Stimulated activated CD4-positive, alpha-beta T cell treated with anti-CD3 and anti-CD28 coated beads, Interleukin-1b, Interleukin-23, amount 100 ng/mL, for 24 hours (primary cell): ENCODE results near the gene ERCC4.
A peak's percentile ranks its signal among the peaks of the same experiment; 100 is the strongest.

Experiments used
- DNase-seq, 4 experiments: peaks; one replicate each; pipeline ENCODE4 v3.0.0-alpha.2; 2020; ENCODE audit warnings: low read depth in 4 of 4, low spot score in 1 of 4

ERCC4 gene

GRCh38 chr16:13909872-13910303 is 10.1 kb upstream of the ERCC4 start:
- no peak for DNase-seq

GRCh38 chr16:13911306-13911705 is 8.6 kb upstream of the ERCC4 start:
- no peak for DNase-seq

- DNase-seq: no peak
Measured at GRCh38 chr16:13911871-13912270, 8.1 kb upstream of the ERCC4 start.

DNA sequence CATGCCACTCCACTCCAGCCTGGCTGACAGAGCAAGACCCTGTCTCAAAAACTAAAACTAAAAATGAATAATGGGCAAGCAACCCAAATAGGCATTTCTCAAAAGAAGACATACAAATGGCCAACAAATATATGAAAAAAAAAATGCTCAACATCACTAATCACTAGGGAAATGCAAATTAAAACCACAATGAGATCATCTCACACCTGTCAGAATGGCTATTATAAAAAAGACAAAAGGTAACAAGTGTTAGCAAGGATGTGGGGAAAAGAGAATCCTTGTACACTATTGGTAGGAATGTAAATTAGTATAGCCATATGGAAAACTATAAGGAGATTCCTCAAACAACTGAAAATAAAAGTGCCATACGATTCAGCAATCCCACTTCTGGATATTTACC is 7.1 kb upstream of the ERCC4 start:
- DNase-seq: no peak

DNA sequence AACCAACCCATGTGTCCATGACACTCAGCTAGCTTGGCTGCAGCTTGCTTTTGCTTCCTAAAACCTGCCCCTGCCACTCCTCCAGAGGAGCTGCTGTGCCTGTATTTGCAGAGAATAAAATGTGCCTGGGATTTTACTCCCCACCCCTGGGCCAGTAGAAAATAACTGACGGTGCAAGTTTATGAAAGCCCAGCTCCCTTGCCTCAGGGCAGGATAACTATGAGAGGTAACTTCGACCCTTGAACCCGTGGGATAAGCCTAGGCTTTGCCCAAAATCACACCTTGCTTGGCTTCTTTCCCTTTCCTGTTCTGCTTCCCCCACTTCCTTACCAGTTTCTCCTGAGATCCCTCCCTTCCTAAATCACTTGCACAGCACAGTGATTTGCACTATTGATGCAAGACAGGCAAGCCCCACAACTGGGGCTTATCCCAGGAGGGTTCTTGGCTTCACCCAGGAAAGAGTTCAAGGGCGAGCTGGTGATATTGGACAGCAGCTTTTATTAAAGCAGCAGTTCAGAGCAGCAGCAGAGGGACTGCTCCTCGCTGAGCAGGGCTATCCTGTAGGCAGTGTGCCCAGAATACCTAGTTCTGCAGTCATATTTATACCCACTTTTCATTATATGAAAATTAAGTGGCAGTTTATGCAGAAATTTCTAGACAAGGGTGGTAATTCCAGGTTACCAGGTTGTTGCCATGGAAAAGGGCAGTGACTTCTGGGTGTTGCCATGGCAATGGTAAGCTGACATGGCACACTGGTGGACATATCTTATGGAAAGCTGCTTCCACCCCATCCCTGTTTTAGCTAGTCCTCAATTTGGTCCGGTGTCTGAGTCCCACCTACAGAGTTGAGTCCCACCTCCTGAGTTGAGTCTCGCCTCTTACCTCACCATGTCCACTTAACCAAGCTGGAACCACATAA is 6.3 kb upstream of the ERCC4 start:
- no peak for DNase-seq

DNA sequence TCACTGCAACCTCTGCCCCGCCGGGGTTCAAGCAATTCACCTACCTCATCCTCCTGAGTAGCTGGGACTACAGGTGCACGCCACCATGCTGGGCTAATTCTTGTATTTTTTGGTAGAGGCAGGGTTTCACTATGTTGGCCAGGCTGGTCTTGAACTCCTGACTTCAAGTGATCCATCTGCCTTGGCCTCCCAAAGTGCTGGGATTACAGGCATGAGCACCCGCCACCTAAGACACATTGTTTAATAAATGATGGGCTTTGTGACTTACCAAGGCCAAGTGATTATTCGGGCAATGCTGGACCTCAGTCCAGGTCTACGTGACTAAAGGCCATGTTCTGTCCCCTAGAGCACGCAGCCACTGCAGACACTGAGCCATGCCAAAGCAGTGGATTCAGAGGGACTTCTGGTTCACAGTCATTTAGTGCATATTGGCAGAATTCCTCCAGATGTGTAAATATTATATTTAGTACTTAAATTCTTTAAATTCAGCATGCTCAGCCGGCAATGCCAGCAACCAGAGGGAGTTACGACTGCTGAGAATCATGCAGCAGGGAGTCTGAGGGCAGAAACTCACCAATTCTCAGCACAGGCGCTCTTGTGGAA is 4.8 kb upstream of the ERCC4 start:
- DNase-seq: no peak

DNA sequence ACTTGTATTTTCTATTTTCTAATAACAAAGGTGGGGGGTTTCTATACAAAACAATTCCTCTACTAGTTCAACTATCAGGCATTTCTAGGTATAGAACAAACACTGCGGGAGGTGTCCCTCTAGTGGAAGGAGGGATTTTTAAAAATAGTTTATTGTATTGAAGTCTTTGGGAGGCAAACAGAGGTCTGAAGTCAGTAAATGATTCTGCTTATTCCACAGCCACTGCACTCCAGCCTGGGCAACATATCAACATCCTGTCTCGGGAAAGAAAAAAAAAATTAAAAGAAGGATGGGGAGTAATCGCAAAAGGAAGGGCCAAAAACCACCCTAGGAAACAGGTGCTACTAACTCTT is 648 bp upstream of the ERCC4 start:
- DNase-seq: no peak

GRCh38 chr16:13920510-13920818 is 510 bp downstream of the ERCC4 start:
- no peak for DNase-seq

- no peak for DNase-seq
Measured at GRCh38 chr16:13921328-13921727, 1.4 kb downstream of the ERCC4 start.

- no peak for DNase-seq
Measured at GRCh38 chr16:13923703-13924298, 3.8 kb downstream of the ERCC4 start.

DNA sequence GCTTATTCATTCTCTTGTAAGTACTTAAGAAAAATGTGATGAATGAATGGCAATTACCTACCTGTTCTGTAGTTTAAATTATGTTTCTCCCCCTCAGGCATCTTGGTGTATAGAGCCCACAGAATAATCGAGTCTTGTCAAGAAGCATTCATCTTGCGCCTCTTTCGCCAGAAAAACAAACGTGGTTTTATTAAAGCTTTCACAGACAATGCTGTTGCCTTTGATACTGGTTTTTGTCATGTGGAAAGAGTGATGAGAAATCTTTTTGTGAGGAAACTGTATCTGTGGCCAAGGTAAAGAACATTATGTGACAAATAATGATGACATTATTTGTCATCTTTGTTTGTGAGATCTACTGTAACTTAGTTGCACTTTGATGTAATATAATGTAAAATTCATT is 6.5 kb downstream of the ERCC4 start:
- no peak for DNase-seq

- DNase-seq: no peak
Measured at GRCh38 chr16:13926891-13927290, 6.9 kb downstream of the ERCC4 start.

GRCh38 chr16:13928646-13929045 is 8.7 kb downstream of the ERCC4 start:
- no peak for DNase-seq

DNA sequence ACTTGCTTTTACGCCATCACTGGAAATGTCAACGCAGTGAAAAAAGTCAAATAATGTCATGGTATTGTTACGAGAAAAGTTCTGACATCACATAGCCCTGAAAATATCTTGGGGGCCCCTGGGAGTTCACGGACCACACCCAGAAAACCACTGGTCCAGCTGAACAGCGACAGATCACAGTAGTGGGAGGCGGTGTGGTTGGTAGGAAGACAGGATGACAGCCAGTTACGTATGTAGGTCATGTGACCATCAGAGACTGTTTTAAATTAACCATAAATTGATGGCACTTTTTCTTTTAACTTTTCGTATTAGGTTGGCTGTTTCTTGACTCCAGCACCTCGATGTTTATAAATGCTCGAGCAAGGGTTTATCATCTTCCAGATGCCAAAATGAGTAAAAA is 11.9 kb downstream of the ERCC4 start:
- no peak for DNase-seq

- DNase-seq: peak in 1 of 4 experiments; percentile 14
Measured at GRCh38 chr16:13935408-13935807, 15.5 kb downstream of the ERCC4 start.

- DNase-seq: no peak
Measured at GRCh38 chr16:13936155-13936554, 16.2 kb downstream of the ERCC4 start.

DNA sequence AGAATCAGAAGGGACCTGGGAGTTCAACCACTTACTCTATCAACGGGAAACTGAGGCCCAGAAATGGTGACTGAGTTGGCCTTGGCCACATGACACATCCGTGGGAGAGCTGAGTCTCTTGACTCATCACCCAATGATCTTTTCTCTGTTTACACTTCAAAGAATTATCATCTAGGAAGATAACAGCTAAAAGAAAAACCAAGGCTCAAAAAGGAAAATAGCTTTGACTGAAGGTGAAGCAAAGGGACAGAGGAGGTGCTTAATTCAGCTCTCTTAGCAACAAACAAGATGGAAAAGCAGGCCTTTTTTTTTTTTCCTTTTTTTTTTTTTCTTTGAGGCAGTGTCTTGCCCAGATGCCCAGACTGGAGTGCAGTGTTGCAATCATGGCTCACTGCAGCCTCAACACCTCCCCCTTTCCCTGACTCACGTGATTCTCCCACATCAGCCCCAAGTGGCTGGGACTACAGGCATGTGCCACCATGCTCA is 16.7 kb downstream of the ERCC4 start:
- DNase-seq: no peak

DNA sequence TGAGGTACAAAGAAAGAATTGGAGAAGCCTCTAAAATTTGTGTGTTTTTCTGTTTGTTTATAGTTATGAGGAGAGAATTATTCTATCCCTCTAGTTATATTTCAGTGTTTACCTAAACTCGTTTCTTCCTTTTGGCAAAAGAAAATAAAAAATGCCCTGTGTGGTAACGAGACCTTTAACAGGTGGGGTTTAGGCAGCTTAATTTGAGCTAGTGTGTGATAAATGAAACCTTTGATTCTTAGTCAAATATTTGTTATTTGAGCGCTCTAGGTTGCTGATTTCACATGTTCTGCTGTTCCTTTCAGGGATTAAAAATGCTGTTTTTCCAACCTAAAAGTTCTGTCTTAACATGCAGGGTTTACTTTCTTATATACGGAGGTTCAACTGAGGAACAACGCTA is 17.5 kb downstream of the ERCC4 start:
- DNase-seq: no peak

DNA sequence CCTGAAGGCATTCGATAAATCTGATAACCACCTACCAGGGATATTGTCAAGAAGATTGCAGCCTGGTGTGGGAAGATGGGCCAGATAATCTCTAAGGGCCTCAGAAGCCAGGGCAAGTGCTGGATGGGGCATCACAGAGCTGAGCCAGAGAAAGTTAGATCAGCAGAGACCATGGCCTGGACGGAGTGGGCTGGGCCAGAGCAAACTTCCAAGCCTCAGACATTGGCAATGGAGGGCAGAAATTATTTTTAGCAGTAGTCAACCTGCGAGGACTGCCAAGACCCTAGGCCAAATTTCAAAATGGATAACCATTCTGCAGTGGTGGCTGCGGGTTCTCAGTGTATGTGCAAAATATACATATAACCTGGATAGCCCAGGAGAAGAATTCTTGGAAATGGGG is 18.5 kb downstream of the ERCC4 start:
- DNase-seq: no peak

DNA sequence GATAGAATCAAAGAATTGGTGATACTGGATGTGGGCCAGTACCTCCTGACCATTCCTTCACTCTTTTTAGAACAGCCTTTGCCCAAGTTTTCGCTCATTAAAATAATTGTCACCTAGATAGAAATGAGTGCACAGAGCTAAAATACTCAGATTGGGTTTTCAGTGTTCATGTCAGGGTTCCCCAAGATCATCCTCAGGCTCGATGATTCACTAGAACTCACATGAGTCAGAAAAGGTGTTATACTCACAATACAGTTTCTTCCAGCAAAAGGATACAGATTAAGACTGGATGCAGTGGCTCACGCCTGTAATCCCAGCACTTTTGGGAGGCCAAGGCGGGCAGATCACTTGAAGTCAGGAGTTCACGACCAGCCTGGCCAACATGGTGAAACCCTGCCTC is 19.9 kb downstream of the ERCC4 start:
- no peak for DNase-seq

DNA sequence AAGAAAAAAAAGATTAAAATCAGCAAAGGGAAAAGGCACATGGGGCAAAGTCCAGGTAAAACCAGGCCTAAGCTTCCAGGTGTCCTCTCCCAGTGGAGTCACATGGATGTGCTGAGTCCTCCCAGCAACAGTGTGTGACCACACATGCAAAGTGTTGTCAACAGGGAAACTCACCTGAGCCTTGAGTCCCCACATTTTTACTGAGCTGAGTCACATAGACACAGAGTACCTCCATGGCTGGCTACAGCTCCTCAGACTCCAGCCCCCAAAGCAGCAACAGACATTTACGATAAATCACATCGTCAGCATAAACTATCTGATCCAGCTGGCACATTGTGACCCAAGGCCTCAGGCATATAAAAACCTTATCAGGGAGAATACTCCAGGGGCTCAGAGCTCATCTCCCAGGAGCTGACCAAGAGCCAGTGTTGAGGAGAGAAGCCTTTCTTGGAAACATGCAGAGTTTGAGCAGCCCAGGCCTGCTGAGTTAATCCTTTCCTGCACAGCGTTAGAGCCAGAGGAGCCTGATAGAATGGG is 20.5 kb downstream of the ERCC4 start:
- DNase-seq: no peak

- DNase-seq: no peak
Measured at GRCh38 chr16:13944816-13945215, 24.9 kb downstream of the ERCC4 start.
